ENCODE results near the gene MSL2. TPM values are rescaled to one million over a fixed set of nuclear protein-coding genes. Genes with fewer than 3 reads are reported as not detected.
A peak's percentile ranks its signal among the peaks of the same experiment; 100 is the strongest.

Gene MSL2
- total and polyA plus RNA-seq, 2 of the 4 experiments (the other 2 are of a cell fraction), result 7.1 to 13.6 TPM

GRCh38 chr3:136235545-136235944 is 39.4 kb upstream of the MSL2 start:
- ATAC-seq (ENCODE audit: low read depth) (no peak), DNase-seq (no peak)
- H3K27me3 ChIP-seq (ENCODE audit: control insufficient read depth, insufficient read depth, low read length), result no peaks in the 10 kb centered on the region; the same call in 1 of the 2 replicates
- H4K91ac ChIP-seq (ENCODE audit: insufficient read depth, low read depth, low read length), result no peak overlapping the region
- TF ChIP-seq MAZ (IDR thresholded peaks at IDR 0.05; ENCODE audit: borderline replicate concordance, low read depth, low read length), result no peak
- no peak overlapping the region for H3K56ac ChIP-seq (ENCODE audit: extremely low read depth, insufficient read depth, low read length)
- no peak overlapping the region for H3K27ac ChIP-seq (ENCODE audit: insufficient read depth, low read length)
- 0 out of 2 replicates have a peak overlapping the region, but pooled peaks have one; percentile 36 for H2AK5ac ChIP-seq (ENCODE audit: low read depth, low read length)
- no TSS peak for BruUV-seq (replicated peaks)
- H3K4me2 ChIP-seq (ENCODE audit: low read depth, low read length), result no peak overlapping the region
- no peak overlapping the region for H3K23ac ChIP-seq (ENCODE audit: low read depth, low read length)
- H2AFZ ChIP-seq (replicated peaks; ENCODE audit: low read length, poor library complexity), result no peak overlapping the region
- no peak overlapping the region for H3K9ac ChIP-seq (ENCODE audit: low read depth, low read length)
- no peak overlapping the region for H2BK15ac ChIP-seq (ENCODE audit: low read depth, low read length)
- WGBS, 2 experiments (ENCODE audit: extremely low coverage in 2 of 2, insufficient read length in 1 of 2), result no CpG with 5 or more reads among the region's 1 CpG
- no peak overlapping the region for H3K4me3 ChIP-seq (ENCODE audit: insufficient read depth, low read depth, low read length)
- H2BK120ac ChIP-seq (ENCODE audit: low read depth, low read length), result no peak overlapping the region
- no peak overlapping the region for H2BK20ac ChIP-seq (ENCODE audit: low read depth, low read length)
- H3K14ac ChIP-seq (replicated peaks; ENCODE audit: low read depth, low read length), result no peak overlapping the region
- peaks cover 7% of the 10 kb centered on the region; the same call in 1 of the 2 replicates for H3K9me1 ChIP-seq (ENCODE audit: insufficient read depth, low read length)
- dilution Hi-C loops (cut with HindIII; ENCODE audit: low sequenced_read_pairs, unreplicated experiment) (no loop called here), intact Hi-C loops (cut with micrococcal nuclease) (no loop called here), in situ Hi-C loops (cut with MboI; ENCODE audit: low sequenced_read_pairs) (no loop called here)
- ChIA-PET CTCF (interaction anchor here (0.6 kb wide), 1 partner anchor 8 kb away, joined by 4 read pairs; no protein-coding TSS in a partner anchor), POLR2A (ENCODE audit: unreplicated experiment) (interaction anchor here (0.6 kb wide), 1 partner anchor 183 kb away, joined by 3 read pairs; no protein-coding TSS in a partner anchor)
- H2BK5ac ChIP-seq (ENCODE audit: low read depth, low read length, poor library complexity, severe bottlenecking), result no peak overlapping the region
- no peak overlapping the region for H4K5ac ChIP-seq (ENCODE audit: low read depth, low read length)
- H3K4me1 ChIP-seq (ENCODE audit: control insufficient read depth, insufficient read depth, low read length), result peaks cover 7% of the 10 kb centered on the region
- H2AK9ac ChIP-seq (replicated peaks; ENCODE audit: low read depth, low read length, poor library complexity), result no peak overlapping the region
- no peak overlapping the region for H3K18ac ChIP-seq (ENCODE audit: low read depth, low read length)
- H4K8ac ChIP-seq (ENCODE audit: low read depth in 2 of 2, low read length in 2 of 2), result no peak overlapping the region
- no peaks in the 10 kb centered on the region for H3K9me3 ChIP-seq (ENCODE audit: control insufficient read depth, insufficient read depth, low read length)
- no peaks in the 10 kb centered on the region for H3K36me3 ChIP-seq (ENCODE audit: control insufficient read depth, insufficient read depth, low read length)
- H3K79me1 ChIP-seq (ENCODE audit: low read depth in 1 of 2, low read length in 2 of 2), result no peaks in the 10 kb centered on the region
- no peak overlapping the region for H3K4ac ChIP-seq (ENCODE audit: low read depth, low read length)
- no peaks in the 10 kb centered on the region for H4K20me1 ChIP-seq (ENCODE audit: insufficient read depth, low read length)

Measured in IMR-90 (cell line).